Stimulated activated CD4-positive, alpha-beta T cell treated with anti-CD3 and anti-CD28 coated beads, Interleukin-12 subunit alpha, Interleukin-12 subunit beta, amount 100 ng/mL, for 24 hours (primary cell): ENCODE measurements around the gene MID2.
"Not testable (repeated sequence)": the region's sequence is repeated elsewhere in the genome, so short reads cannot be mapped to it uniquely, and the experiment has no call there.

Experiments
- DNase-seq, 2 experiments: peaks; one replicate each; pipeline ENCODE4 v3.0.0-alpha.2; 2020; ENCODE audit warnings: low read depth in 2 of 2

Gene MID2

GRCh38 chrX:107825698-107826237, at the start of gene MID2:
Gene MID2 (plus strand): TSS chrX:107825866. CDS start chrX:107826427, 561 bp downstream.
- peak in 1 of 2 experiments; percentile 27 for DNase-seq

- DNase-seq = peak; percentile 38 to 61
These were observed 48.8 kb upstream of the MID2 start for GRCh38 chrX:107776649-107777535.

GRCh38 chrX:107777536-107777832, 48.2 kb upstream of the MID2 start, which contains the start of gene NCBP2L:
Gene NCBP2L (plus strand): TSS chrX:107777733. CDS start chrX:107794221, 16,488 bp downstream.
- no peak for DNase-seq

- no peak for DNase-seq
These were observed 45.1 kb upstream of the MID2 start for GRCh38 chrX:107780525-107780924.

GRCh38 chrX:107787827-107788226, 37.8 kb upstream of the MID2 start:
- no peak for DNase-seq

GRCh38 chrX:107804427-107804826, 21.2 kb upstream of the MID2 start:
- no peak for DNase-seq

- DNase-seq = no peak
These were observed 20.5 kb upstream of the MID2 start for GRCh38 chrX:107805179-107805578.

GRCh38 chrX:107810053-107810452, 15.6 kb upstream of the MID2 start:
- not testable (repeated sequence) for DNase-seq

GRCh38 chrX:107818900-107819521, 6.7 kb upstream of the MID2 start:
- DNase-seq = no peak

- no peak for DNase-seq
These were observed 2.6 kb upstream of the MID2 start for GRCh38 chrX:107823042-107823441.

GRCh38 chrX:107823456-107823855, 2.2 kb upstream of the MID2 start:
- DNase-seq = no peak

GRCh38 chrX:107826238-107827029, 768 bp downstream of the MID2 start:
- peak in 1 of 2 experiments; percentile 8 for DNase-seq

- no peak for DNase-seq
These were observed 1.6 kb downstream of the MID2 start for GRCh38 chrX:107827030-107827831.

GRCh38 chrX:107827852-107828251, 2.2 kb downstream of the MID2 start:
- no peak for DNase-seq

- DNase-seq = no peak
These were observed 4.2 kb downstream of the MID2 start for GRCh38 chrX:107829878-107830277.

- DNase-seq = no peak
These were observed 5.5 kb downstream of the MID2 start for GRCh38 chrX:107831071-107831730.

- no peak for DNase-seq
These were observed 8.9 kb downstream of the MID2 start for GRCh38 chrX:107834275-107835201.

- no peak for DNase-seq
These were observed 11.3 kb downstream of the MID2 start for GRCh38 chrX:107836958-107837357.

GRCh38 chrX:107840971-107841370, 15.3 kb downstream of the MID2 start:
- no peak for DNase-seq
